ENCODE measurements around the gene ITGA2.

- TF ChIP-seq CTCF (IDR thresholded peaks at IDR 0.05) (no peak), POLR2A (IDR thresholded peaks at IDR 0.05) (no peak)
These were observed 14.0 kb downstream of the ITGA2 start for GRCh38 chr5:53003144-53003543.
